Ectodermal cell (in vitro differentiated cells): Measurements from ENCODE around the gene MDK.

ENCODE experiments used
- H3K27ac ChIP-seq: 2 replicates; pipeline ENCODE4 v1.7.0; 2013; ENCODE audit warnings: mild to moderate bottlenecking, low read depth, low read length; ENCODE audit not compliant: insufficient read depth, poor library complexity, severe bottlenecking
- H3K27me3 ChIP-seq: 2 replicates; pipeline ENCODE4 v1.7.0; 2013; ENCODE audit warnings: mild to moderate bottlenecking, low read length; ENCODE audit not compliant: insufficient read depth, control insufficient read depth, poor library complexity, severe bottlenecking
- H3K36me3 ChIP-seq: one replicate; pipeline ENCODE4 v1.7.0; 2013; ENCODE audit warnings: low read length; ENCODE audit not compliant: control insufficient read depth, insufficient read depth
- H3K4me1 ChIP-seq: one replicate; pipeline ENCODE4 v1.7.0; 2013; ENCODE audit warnings: low read length; ENCODE audit not compliant: control insufficient read depth, insufficient read depth
- H3K4me3 ChIP-seq: 2 replicates; pipeline ENCODE4 v1.7.0; 2013; ENCODE audit warnings: low read depth, low read length, control low read depth; ENCODE audit not compliant: insufficient read depth
- H3K9me3 ChIP-seq: 2 replicates; pipeline ENCODE4 v1.7.0; 2013; ENCODE audit warnings: mild to moderate bottlenecking, low read length, moderate library complexity; ENCODE audit not compliant: control insufficient read depth
- WGBS, 2 experiments: methylation state at CpG; one replicate each; pipeline ENCODE4 v1.1.7; 2013; ENCODE audit warnings: missing lambda C conversion rate in 2 of 2; 5-methylcytosine and 5-hydroxymethylcytosine counted together

MDK gene

GRCh38 chr11:46383404-46383758 lies 1.9 kb downstream of the MDK start:
- Histone ChIP-seq H3K9me3 (no peaks in the 10 kb centered on the region), H3K36me3 (peaks cover 3% of the 10 kb centered on the region), H3K27me3 (peaks cover 22% of the 10 kb centered on the region), H3K4me3 (peak overlapping the region; percentile 95), H3K4me1 (peaks cover 38% of the 10 kb centered on the region), H3K27ac (no peak overlapping the region)
- 75 to 76% methylated on average over 7 of the region's 7 CpGs for WGBS, 2 experiments

- H3K4me1 ChIP-seq, result peaks cover 42% of the 10 kb centered on the region
- H3K36me3 ChIP-seq, result peaks cover 3% of the 10 kb centered on the region
- WGBS, 2 experiments, result 85 to 89% methylated on average over 12 of the region's 12 CpGs
- no peak overlapping the region for H3K27ac ChIP-seq
- peaks cover 29% of the 10 kb centered on the region for H3K27me3 ChIP-seq
- no peaks in the 10 kb centered on the region for H3K9me3 ChIP-seq
- H3K4me3 ChIP-seq, result no peak overlapping the region
Observed at GRCh38 chr11:46383974-46384701, 2.7 kb downstream of the MDK start.

- Histone ChIP-seq H3K4me3 (no peak overlapping the region), H3K4me1 (peaks cover 44% of the 10 kb centered on the region), H3K9me3 (no peaks in the 10 kb centered on the region), H3K36me3 (peaks cover 3% of the 10 kb centered on the region), H3K27ac (no peak overlapping the region), H3K27me3 (peaks cover 42% of the 10 kb centered on the region)
- WGBS, 2 experiments, result 95 to 97% methylated on average over 47 of the region's 47 CpGs
Observed at GRCh38 chr11:46385169-46386004, 3.9 kb downstream of the MDK start.

- no peak overlapping the region for H3K27ac ChIP-seq
- peaks cover 51% of the 10 kb centered on the region for H3K4me1 ChIP-seq
- 96 to 97% methylated on average over 25 of the region's 25 CpGs for WGBS, 2 experiments
- H3K27me3 ChIP-seq, result peaks cover 49% of the 10 kb centered on the region
- H3K9me3 ChIP-seq, result no peaks in the 10 kb centered on the region
- H3K36me3 ChIP-seq, result peaks cover 3% of the 10 kb centered on the region
- H3K4me3 ChIP-seq, result no peak overlapping the region
Observed at GRCh38 chr11:46386005-46386578, 4.6 kb downstream of the MDK start.

- WGBS, 2 experiments, result 91 to 92% methylated on average over 4 of the region's 4 CpGs
Observed at GRCh38 chr11:46386674-46387073, 5.2 kb downstream of the MDK start.

GRCh38 chr11:46387456-46387855 lies 6.0 kb downstream of the MDK start:
- Histone ChIP-seq H3K4me3 (no peak overlapping the region), H3K27me3 (peaks cover 62% of the 10 kb centered on the region), H3K36me3 (peaks cover 3% of the 10 kb centered on the region), H3K4me1 (peaks cover 54% of the 10 kb centered on the region), H3K27ac (no peak overlapping the region), H3K9me3 (no peaks in the 10 kb centered on the region)
- 86 to 90% methylated on average over 5 of the region's 5 CpGs for WGBS, 2 experiments

More at GRCh38 chr11:46386674-46387073, 5.2 kb downstream of the MDK start:
- Histone ChIP-seq H3K4me3 (no peak overlapping the region), H3K27ac (no peak overlapping the region), H3K9me3 (no peaks in the 10 kb centered on the region), H3K36me3 (peaks cover 3% of the 10 kb centered on the region), H3K27me3 (peaks cover 54% of the 10 kb centered on the region), H3K4me1 (peaks cover 54% of the 10 kb centered on the region)

GRCh38 chr11:46387919-46388618 lies 6.6 kb downstream of the MDK start:
- H3K9me3 ChIP-seq, result no peaks in the 10 kb centered on the region
- H3K4me3 ChIP-seq, result no peak overlapping the region
- H3K27ac ChIP-seq, result no peak overlapping the region
- H3K4me1 ChIP-seq, result peaks cover 48% of the 10 kb centered on the region
- WGBS, 2 experiments, result 42 to 50% methylated on average over 24 of the region's 24 CpGs
- H3K36me3 ChIP-seq, result peaks cover 3% of the 10 kb centered on the region
- peaks cover 68% of the 10 kb centered on the region for H3K27me3 ChIP-seq

GRCh38 chr11:46388619-46389449 lies 7.4 kb downstream of the MDK start:
- 12 to 13% methylated on average over 21 of the region's 21 CpGs for WGBS, 2 experiments
- Histone ChIP-seq H3K4me1 (peaks cover 40% of the 10 kb centered on the region), H3K27ac (no peak overlapping the region), H3K36me3 (no peaks in the 10 kb centered on the region), H3K4me3 (peak overlapping the region; percentile 31), H3K27me3 (peaks cover 74% of the 10 kb centered on the region), H3K9me3 (no peaks in the 10 kb centered on the region)

GRCh38 chr11:46389450-46390330 lies 8.2 kb downstream of the MDK start:
- Histone ChIP-seq H3K27me3 (peaks cover 74% of the 10 kb centered on the region), H3K9me3 (no peaks in the 10 kb centered on the region), H3K4me3 (peak overlapping the region; percentile 31), H3K4me1 (peaks cover 37% of the 10 kb centered on the region), H3K27ac (no peak overlapping the region), H3K36me3 (no peaks in the 10 kb centered on the region)
- 4% methylated on average over 80 of the region's 80 CpGs for WGBS, 2 experiments
